GM12873 (cell line): ENCODE data around the gene PTPRM.

ENCODE experiments used
- CTCF ChIP-seq: IDR thresholded peaks from 2 replicates; pipeline ENCODE4 v1.5.1; 2012; ENCODE audit warnings: low read depth, mild to moderate bottlenecking, moderate library complexity, low read length, control low read depth; ENCODE audit not compliant: insufficient read depth; ENCODE audit errors: missing control alignments

Gene PTPRM

GRCh38 chr18:8290435-8290834 lies 723.3 kb downstream of the PTPRM start:
- TF ChIP-seq CTCF, result no peak

GRCh38 chr18:8290913-8291312 lies 723.8 kb downstream of the PTPRM start:
- TF ChIP-seq CTCF, result no peak

GRCh38 chr18:8293184-8293583 lies 726.1 kb downstream of the PTPRM start:
- no peak for TF ChIP-seq CTCF

- TF ChIP-seq CTCF, result no peak
Measured at GRCh38 chr18:8296886-8297616, 729.9 kb downstream of the PTPRM start.

GRCh38 chr18:8298186-8298585 lies 731.1 kb downstream of the PTPRM start:
- no peak for TF ChIP-seq CTCF

- TF ChIP-seq CTCF, result no peak
Measured at GRCh38 chr18:8299054-8299980, 732.2 kb downstream of the PTPRM start.

- no peak for TF ChIP-seq CTCF
Measured at GRCh38 chr18:8300751-8301410, 733.8 kb downstream of the PTPRM start.
